CD4-positive, alpha-beta T cell treated with Interleukin-21 for 1 hour (primary cell): ENCODE results near the gene UTP15.
A peak's percentile ranks its signal among the peaks of the same experiment; 100 is the strongest.

Experiments used
- DNase-seq: peaks from one replicate; pipeline ENCODE4 v3.0.0-alpha.2; 2020

Gene UTP15

GRCh38 chr5:73565969-73566547 is 515 bp downstream of the UTP15 start:
- DNase-seq, result no peak

- no peak for DNase-seq
These were observed 17.0 kb downstream of the UTP15 start for GRCh38 chr5:73582285-73583145.

GRCh38 chr5:73587923-73588322 is 22.4 kb downstream of the UTP15 start:
- no peak for DNase-seq

GRCh38 chr5:73591102-73591695 is 25.7 kb downstream of the UTP15 start:
- peak; percentile 76 for DNase-seq

- DNase-seq, result no peak
These were observed 26.4 kb downstream of the UTP15 start for GRCh38 chr5:73591698-73592501.

GRCh38 chr5:73592551-73592950 is 27.0 kb downstream of the UTP15 start:
- DNase-seq, result no peak

GRCh38 chr5:73596705-73597328 is 31.3 kb downstream of the UTP15 start:
- peak; percentile 15 for DNase-seq

- no peak for DNase-seq
These were observed 33.8 kb downstream of the UTP15 start for GRCh38 chr5:73599380-73599779.

- peak; percentile 7 for DNase-seq
These were observed 38.5 kb downstream of the UTP15 start for GRCh38 chr5:73603998-73604397.

- DNase-seq, result no peak
These were observed 39.9 kb downstream of the UTP15 start for GRCh38 chr5:73605223-73606087.

- DNase-seq, result no peak
These were observed 40.7 kb downstream of the UTP15 start for GRCh38 chr5:73606206-73606753.

GRCh38 chr5:73607228-73607627 is 41.7 kb downstream of the UTP15 start:
- no peak for DNase-seq

GRCh38 chr5:73612799-73613198 is 47.3 kb downstream of the UTP15 start:
- no peak for DNase-seq

GRCh38 chr5:73615085-73615484 is 49.5 kb downstream of the UTP15 start:
- no peak for DNase-seq

- no peak for DNase-seq
These were observed 50.4 kb downstream of the UTP15 start for GRCh38 chr5:73615947-73616346.

GRCh38 chr5:73617510-73618279 is 52.2 kb downstream of the UTP15 start:
- no peak for DNase-seq

- no peak for DNase-seq
These were observed 54.2 kb downstream of the UTP15 start for GRCh38 chr5:73619606-73620333.

- no peak for DNase-seq
These were observed 54.8 kb downstream of the UTP15 start for GRCh38 chr5:73620334-73620687.

- no peak for DNase-seq
These were observed 57.5 kb downstream of the UTP15 start for GRCh38 chr5:73623060-73623459.

GRCh38 chr5:73623901-73624404 is 58.4 kb downstream of the UTP15 start:
- DNase-seq, result no peak
